Sigmoid colon (tissue), 3 donors: Measurements from ENCODE around the gene GALNT18.

Source experiments
- CTCF ChIP-seq, 4 experiments: fragments of 450-650 bp in 3 of 4; fragments of 200-600 bp in 1 of 4; IDR thresholded peaks; one replicate each; pipeline ENCODE4 v1.5.1; 2016 to 2019; ENCODE audit warnings: antibody characterized with exemption in 4 of 4, mild to moderate bottlenecking in 3 of 4, moderate library complexity in 2 of 4
- POLR2A ChIP-seq, 2 donors: fragments of 450-650 bp; IDR thresholded peaks; one replicate each; pipeline ENCODE4 v1.6.1; 2016; ENCODE audit warnings: antibody characterized with exemption in 2 of 2, mild to moderate bottlenecking in 2 of 2, moderate library complexity in 2 of 2

- TF ChIP-seq CTCF (IDR thresholded peaks at IDR 0.05) (no peak), POLR2A (IDR thresholded peaks at IDR 0.05) (no peak)
These were observed 69.2 kb downstream of the GALNT18 start for GRCh38 chr11:11552529-11553087.
